ENCODE results near the gene SLC35G1. TPM values are rescaled to one million over a fixed set of nuclear protein-coding genes. Genes with fewer than 3 reads are reported as not detected.

Gene SLC35G1
- total RNA-seq, 1 experiment from 2014 or later: 6.9 TPM

- POLR2A ChIA-PET (ENCODE audit: unreplicated experiment): no interaction called here
- no peak overlapping the region for H3K27ac ChIP-seq (ENCODE audit: low read length)
- H3K9ac ChIP-seq (ENCODE audit: low read length): no peak overlapping the region
- intact Hi-C loops (cut with micrococcal nuclease): no loop called here
- CTCF ChIA-PET: no interaction called here
- no peak overlapping the region for H3K4me3 ChIP-seq (ENCODE audit: low read length)
- no peak overlapping the region for H2AFZ ChIP-seq (ENCODE audit: low read length)
- no TSS peak for BruUV-seq (replicated peaks)
- H3K9me2 ChIP-seq (replicated peaks; ENCODE audit: low read length): no peaks in the 10 kb centered on the region
- H4K20me1 ChIP-seq (ENCODE audit: low read length): no peaks in the 10 kb centered on the region
- H3K27me3 ChIP-seq (ENCODE audit: low read length): no peaks in the 10 kb centered on the region
- no peak for TF ChIP-seq EZH2phosphoT487 (IDR thresholded peaks at IDR 0.05; ENCODE audit: borderline replicate concordance, low read length)
- no peak for DNase-seq
- no peak for ATAC-seq
- H3K36me3 ChIP-seq (ENCODE audit: low read depth, low read length): no peaks in the 10 kb centered on the region
- no peaks in the 10 kb centered on the region for H3K4me1 ChIP-seq (ENCODE audit: insufficient read depth, low read length)
- no peak overlapping the region for H3K4me2 ChIP-seq (ENCODE audit: low read length)
- no peaks in the 10 kb centered on the region for H3K79me2 ChIP-seq (ENCODE audit: low read length)
- H3F3A ChIP-seq (ENCODE audit: low read length, unreplicated experiment): no peaks in the 10 kb centered on the region
- H3K9me3 ChIP-seq (ENCODE audit: low read length): no peaks in the 10 kb centered on the region
Measured at GRCh38 chr10:93947524-93947923, 53.7 kb downstream of the SLC35G1 start.

- BruUV-seq (replicated peaks): no TSS peak
Measured at GRCh38 chr10:93951905-93952304, 58.1 kb downstream of the SLC35G1 start.

More at GRCh38 chr10:93951905-93952304, 58.1 kb downstream of the SLC35G1 start:
- no peak for ATAC-seq
- POLR2A ChIA-PET (ENCODE audit: unreplicated experiment): no interaction called here
- DNase-seq: no peak
- Histone ChIP-seq H3F3A (ENCODE audit: low read length, unreplicated experiment) (peaks cover 7% of the 10 kb centered on the region), H3K4me2 (ENCODE audit: low read length) (no peak overlapping the region), H3K36me3 (ENCODE audit: low read depth, low read length) (no peaks in the 10 kb centered on the region), H3K9me2 (replicated peaks; ENCODE audit: low read length) (no peaks in the 10 kb centered on the region), H4K20me1 (ENCODE audit: low read length) (no peaks in the 10 kb centered on the region), H3K27me3 (ENCODE audit: low read length) (no peaks in the 10 kb centered on the region), H3K4me3 (ENCODE audit: low read length) (no peak overlapping the region), H2AFZ (ENCODE audit: low read length) (no peak overlapping the region), H3K9ac (ENCODE audit: low read length) (no peak overlapping the region), H3K4me1 (ENCODE audit: insufficient read depth, low read length) (peaks cover 26% of the 10 kb centered on the region), H3K9me3 (ENCODE audit: low read length) (no peaks in the 10 kb centered on the region), H3K79me2 (ENCODE audit: low read length) (no peaks in the 10 kb centered on the region), H3K27ac (ENCODE audit: low read length) (no peak overlapping the region)
- TF ChIP-seq CTCF (conservative IDR thresholded peaks at IDR 0.05; ENCODE audit: low read depth, low read length): no peak
- no peak for TF ChIP-seq EZH2 (IDR thresholded peaks at IDR 0.05; ENCODE audit: low read length, unreplicated experiment)
- no peak for TF ChIP-seq EZH2phosphoT487 (IDR thresholded peaks at IDR 0.05; ENCODE audit: borderline replicate concordance, low read length)
- intact Hi-C loops (cut with micrococcal nuclease): no loop called here
- CTCF ChIA-PET: no interaction called here

Other genes starting within 250 kb of the SLC35G1 start
- gene FRA10AC1, start 191.4 kb upstream of the SLC35G1 start, total RNA-seq (2014; rRNA removed): 3.8 and 5.5 TPM in 2 replicates
- not detected in 2 replicates for gene LGI1, start 136.0 kb upstream of the SLC35G1 start, total RNA-seq (2014; rRNA removed)
- 9.2 and 11.4 TPM in 2 replicates for gene PLCE1, start 100.0 kb downstream of the SLC35G1 start, total RNA-seq (2014; rRNA removed)